Caco-2 (cell line): ENCODE data around the gene IGFBP3. TPM values are rescaled to one million over a fixed set of nuclear protein-coding genes. Genes with fewer than 3 reads are reported as not detected.

ENCODE experiments used
- BruUV-seq: library from RNA; stranded (reverse); fragments of 400-500 nt; replicated peaks from 2 replicates; lab custom pipeline; 2021; lab: Mats Ljungman, UMichigan
- CTCF ChIA-PET: fragments of 300-600 bp; sonication (Branson Sonifier 250); formaldehyde crosslinking; loops from one replicate; lab custom pipeline; 2022; ENCODE audit warnings: antibody characterized with exemption; lab: Charles Lee
- POLR2A ChIA-PET: fragments of 300-600 bp; sonication (Branson Sonifier 250); formaldehyde crosslinking; loops from one replicate; lab custom pipeline; 2022; ENCODE audit warnings: antibody characterized with exemption; lab: Charles Lee
- DNase-seq, 2 experiments: peaks; one replicate each; pipeline versions ENCODE4 v3.0.0 to v3.0.0-alpha.2; 2020 to 2022
- H3K27me3 ChIP-seq: replicated peaks from 2 replicates; pipeline ENCODE4 v1.6.0; 2011; ENCODE audit warnings: low read length; ENCODE audit not compliant: control insufficient read depth, insufficient read depth
- H3K36me3 ChIP-seq: 2 replicates; pipeline ENCODE4 v1.5.1; 2011; ENCODE audit warnings: low read length; ENCODE audit not compliant: control insufficient read depth, insufficient read depth
- H3K4me1 ChIP-seq: fragments of 250-450 bp; sonication (Bioruptor Pico); 2 replicates; pipeline ENCODE4 v1.5.1; 2020; ENCODE audit warnings: mild to moderate bottlenecking
- H3K4me3 ChIP-seq: 2 replicates; pipeline ENCODE4 v1.5.1; 2011; ENCODE audit warnings: low read depth, mild to moderate bottlenecking, control low read depth, low read length
- H3K9me3 ChIP-seq: fragments of 250-450 bp; sonication (Bioruptor Pico); 2 replicates; pipeline ENCODE4 v1.5.1; 2020; ENCODE audit warnings: mild to moderate bottlenecking, moderate library complexity
- H3K27ac Mint-ChIP-seq: one replicate; pipeline ENCODE4 v1.8.0; 2022; ENCODE audit warnings: mixed read lengths; ENCODE audit not compliant: unreplicated experiment
- H3K27me3 Mint-ChIP-seq: one replicate; pipeline ENCODE4 v1.8.0; 2022; ENCODE audit warnings: mixed read lengths; ENCODE audit not compliant: insufficient read depth, unreplicated experiment
- H3K36me3 Mint-ChIP-seq: one replicate; pipeline ENCODE4 v1.8.0; 2022; ENCODE audit warnings: mild to moderate bottlenecking, mixed read lengths; ENCODE audit not compliant: insufficient read depth, unreplicated experiment
- H3K4me1 Mint-ChIP-seq: one replicate; pipeline ENCODE4 v1.8.0; 2022; ENCODE audit warnings: low read depth, mixed read lengths; ENCODE audit not compliant: unreplicated experiment
- H3K4me3 Mint-ChIP-seq: one replicate; pipeline ENCODE4 v1.8.0; 2022; ENCODE audit warnings: mild to moderate bottlenecking, moderate library complexity, mixed read lengths; ENCODE audit not compliant: unreplicated experiment
- H3K9me3 Mint-ChIP-seq: one replicate; pipeline ENCODE4 v1.8.0; 2022; ENCODE audit warnings: mixed read lengths; ENCODE audit not compliant: unreplicated experiment
- intact Hi-C: fragments of 100-400 bp; cut with micrococcal nuclease; formaldehyde crosslinking; loops from one replicate; pipeline ENCODE4 v1.10.0; 2022; ENCODE audit not compliant: unreplicated experiment
- total RNA-seq: library from RNA; stranded (reverse); gene quantifications from 2 replicates; pipeline ENCODE4 v1.2.3, GENCODE V29; 2022
- TF ChIP-seq, protein P1 (sequence below), 2 experiments: fragments of 200-600 bp in 1 of 2; IDR thresholded peaks; 1 replicate in 1 of 2; 2 replicates in 1 of 2; pipeline versions ENCODE4 v1.5.1 to v1.8.0; 2011 to 2022; ENCODE audit warnings: antibody characterized with exemption in 1 of 2, control low read depth in 1 of 2, inconsistent platforms in 1 of 2, low read depth in 1 of 2, low read length in 1 of 2, mild to moderate bottlenecking in 1 of 2, moderate library complexity in 1 of 2; ENCODE audit not compliant: insufficient read depth in 1 of 2, severe bottlenecking in 1 of 2, unreplicated experiment in 1 of 2

Gene IGFBP3
- total RNA-seq, 1 experiment from 2014 or later = 0.79 TPM

DNA sequence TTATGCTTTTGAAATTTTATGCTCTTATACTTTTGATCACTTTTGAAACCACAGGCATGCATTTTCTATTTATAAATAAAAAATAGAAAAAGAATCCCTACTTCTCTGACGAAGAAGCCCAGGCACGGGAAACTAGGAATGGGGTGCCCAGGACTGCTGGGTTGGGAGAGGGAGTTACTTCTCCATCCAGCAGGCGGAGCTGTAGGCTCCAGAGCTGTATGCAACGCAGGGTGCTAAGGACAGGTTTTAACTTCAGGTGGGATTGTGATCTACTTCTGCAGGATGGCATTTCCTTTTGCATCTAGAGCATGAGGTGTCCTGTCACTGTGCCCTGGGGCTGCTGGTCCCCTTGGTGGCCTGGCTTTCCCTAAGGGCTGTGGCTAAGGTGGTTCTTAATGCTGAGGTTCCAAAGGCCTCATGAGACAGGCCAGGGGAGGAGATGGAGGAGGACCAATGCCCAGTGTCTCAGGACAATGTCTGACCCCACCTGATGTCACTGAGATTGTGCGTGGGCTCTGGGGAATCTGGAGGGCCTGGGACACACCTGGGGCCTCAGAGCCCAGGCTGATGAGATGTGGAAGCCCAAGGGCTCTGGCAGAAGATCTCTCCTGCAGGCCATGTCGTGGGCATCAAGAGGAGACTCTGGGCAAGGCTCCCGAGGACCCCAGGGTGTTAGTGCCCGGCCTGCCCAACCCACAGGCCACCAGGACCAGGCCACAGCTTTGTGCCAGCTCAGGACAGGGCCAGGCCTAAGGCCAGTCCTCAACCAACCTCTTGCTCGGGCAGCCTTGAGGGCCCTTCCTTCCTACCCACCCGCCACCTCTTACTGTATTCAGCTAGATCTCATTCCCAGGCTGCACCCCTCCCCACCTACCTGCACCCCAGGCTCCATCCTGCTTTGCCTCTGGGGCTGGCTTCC is 48.7 kb downstream of the IGFBP3 start:
- Histone ChIP-seq H3K4me3 (no peak overlapping the region), H3K36me3 (no peaks in the 10 kb centered on the region), H3K27me3 (no peaks in the 10 kb centered on the region), H3K4me1 (no peaks in the 10 kb centered on the region), H3K9me3 (no peaks in the 10 kb centered on the region)
- TF ChIP-seq, protein P1, sequence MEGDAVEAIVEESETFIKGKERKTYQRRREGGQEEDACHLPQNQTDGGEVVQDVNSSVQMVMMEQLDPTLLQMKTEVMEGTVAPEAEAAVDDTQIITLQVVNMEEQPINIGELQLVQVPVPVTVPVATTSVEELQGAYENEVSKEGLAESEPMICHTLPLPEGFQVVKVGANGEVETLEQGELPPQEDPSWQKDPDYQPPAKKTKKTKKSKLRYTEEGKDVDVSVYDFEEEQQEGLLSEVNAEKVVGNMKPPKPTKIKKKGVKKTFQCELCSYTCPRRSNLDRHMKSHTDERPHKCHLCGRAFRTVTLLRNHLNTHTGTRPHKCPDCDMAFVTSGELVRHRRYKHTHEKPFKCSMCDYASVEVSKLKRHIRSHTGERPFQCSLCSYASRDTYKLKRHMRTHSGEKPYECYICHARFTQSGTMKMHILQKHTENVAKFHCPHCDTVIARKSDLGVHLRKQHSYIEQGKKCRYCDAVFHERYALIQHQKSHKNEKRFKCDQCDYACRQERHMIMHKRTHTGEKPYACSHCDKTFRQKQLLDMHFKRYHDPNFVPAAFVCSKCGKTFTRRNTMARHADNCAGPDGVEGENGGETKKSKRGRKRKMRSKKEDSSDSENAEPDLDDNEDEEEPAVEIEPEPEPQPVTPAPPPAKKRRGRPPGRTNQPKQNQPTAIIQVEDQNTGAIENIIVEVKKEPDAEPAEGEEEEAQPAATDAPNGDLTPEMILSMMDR (IDR thresholded peaks at IDR 0.05; ENCODE audit: insufficient read depth in 1 of 2, low read depth in 1 of 2, low read length in 1 of 2, severe bottlenecking in 1 of 2, unreplicated experiment in 1 of 2) = peak; percentile 41 to 72
- DNase-seq = peak in 1 of 2 experiments; percentile 34
- Mint-ChIP-seq H3K4me1 (no peaks in the 10 kb centered on the region), H3K4me3 (no peak overlapping the region), H3K36me3 (no peaks in the 10 kb centered on the region), H3K27me3 (peaks cover 6% of the 10 kb centered on the region), H3K27ac (no peak overlapping the region), H3K9me3 (no peaks in the 10 kb centered on the region)
- CTCF ChIA-PET = interaction anchor here (0.7 kb wide), 1 partner anchor 386 kb away, joined by 3 read pairs; no protein-coding TSS in a partner anchor
- POLR2A ChIA-PET = no interaction called here
- no TSS peak for BruUV-seq
- intact Hi-C loops = loop anchor here (2.0 kb wide), 1 partner anchor 480 kb away; no protein-coding TSS in a partner anchor

DNA sequence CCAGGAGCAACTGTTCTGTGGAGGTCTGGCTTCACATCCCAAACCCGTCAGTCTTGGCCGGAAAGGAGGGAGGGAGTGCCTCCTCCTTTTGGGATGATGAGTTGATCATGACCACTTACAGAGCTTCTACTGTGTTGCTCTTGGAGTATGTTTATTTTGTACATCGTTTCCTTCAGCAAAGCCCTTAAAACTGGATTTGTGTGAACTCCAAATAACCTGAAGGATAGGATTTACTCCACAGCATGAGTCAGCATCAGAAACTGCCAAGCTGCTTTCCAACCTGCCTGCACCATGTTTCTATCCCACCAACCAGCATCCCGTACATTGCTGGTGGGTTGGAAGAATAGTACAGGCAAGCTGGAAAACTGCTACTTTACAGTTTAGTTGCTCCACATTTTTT is 51.6 kb downstream of the IGFBP3 start:
- no peak overlapping the region for H3K4me3 Mint-ChIP-seq
- no peak for DNase-seq
- BruUV-seq = no TSS peak
- Histone ChIP-seq H3K36me3 (no peaks in the 10 kb centered on the region), H3K27me3 (no peaks in the 10 kb centered on the region; the same call in 1 of the 2 replicates), H3K4me3 (no peak overlapping the region), H3K4me1 (no peaks in the 10 kb centered on the region), H3K9me3 (no peaks in the 10 kb centered on the region)
- ChIA-PET CTCF (no interaction called here), POLR2A (no interaction called here)
- intact Hi-C loops = no loop called here
- H3K27ac Mint-ChIP-seq = no peak overlapping the region
- H3K36me3 Mint-ChIP-seq = no peaks in the 10 kb centered on the region
- TF ChIP-seq, protein P1 (IDR thresholded peaks at IDR 0.05; ENCODE audit: insufficient read depth in 1 of 2, low read depth in 1 of 2, low read length in 1 of 2, severe bottlenecking in 1 of 2, unreplicated experiment in 1 of 2) = no peak
- peaks cover 7% of the 10 kb centered on the region for H3K27me3 Mint-ChIP-seq
- H3K9me3 Mint-ChIP-seq = no peaks in the 10 kb centered on the region
- H3K4me1 Mint-ChIP-seq = no peaks in the 10 kb centered on the region

DNA sequence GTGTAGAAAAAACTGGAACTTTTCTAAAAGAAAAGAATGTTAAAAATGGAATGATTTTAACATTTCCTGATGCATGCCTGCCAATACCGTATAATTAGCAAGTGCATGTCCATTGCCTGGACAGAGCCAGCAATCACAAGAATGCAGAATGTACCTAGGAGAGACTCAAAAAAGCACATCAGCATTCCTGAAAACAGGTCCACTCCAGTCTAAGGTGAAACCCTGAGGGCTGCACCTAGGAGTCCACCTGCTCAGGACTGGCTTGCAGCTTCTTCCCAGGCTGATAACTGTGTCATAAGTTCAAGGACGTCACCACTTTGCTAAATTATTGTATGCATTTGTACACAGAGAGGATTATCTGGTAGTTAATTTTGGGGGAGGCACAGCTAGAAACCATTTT is 53.6 kb downstream of the IGFBP3 start:
- Histone ChIP-seq H3K27me3 (no peaks in the 10 kb centered on the region; the same call in none of the 2 replicates), H3K36me3 (no peaks in the 10 kb centered on the region), H3K4me1 (no peaks in the 10 kb centered on the region), H3K9me3 (no peaks in the 10 kb centered on the region), H3K4me3 (no peak overlapping the region)
- intact Hi-C loops = no loop called here
- ChIA-PET CTCF (no interaction called here), POLR2A (no interaction called here)
- H3K36me3 Mint-ChIP-seq = no peaks in the 10 kb centered on the region
- no TSS peak for BruUV-seq
- TF ChIP-seq, protein P1 (IDR thresholded peaks at IDR 0.05; ENCODE audit: insufficient read depth in 1 of 2, low read depth in 1 of 2, low read length in 1 of 2, severe bottlenecking in 1 of 2, unreplicated experiment in 1 of 2) = no peak
- no peaks in the 10 kb centered on the region for H3K9me3 Mint-ChIP-seq
- H3K27me3 Mint-ChIP-seq = peaks cover 14% of the 10 kb centered on the region
- no peak for DNase-seq
- H3K4me1 Mint-ChIP-seq = no peaks in the 10 kb centered on the region
- H3K27ac Mint-ChIP-seq = no peak overlapping the region
- no peak overlapping the region for H3K4me3 Mint-ChIP-seq
